ENCODE results near the gene FUCA2. TPM values are rescaled to one million over a fixed set of nuclear protein-coding genes. Genes with fewer than 3 reads are reported as not detected.

The FUCA2 gene
- total RNA-seq, 1 donor from 2014 or later, result 38.7 TPM

Other genes starting within 250 kb of the FUCA2 start
- gene ADAT2, start 61.0 kb downstream of the FUCA2 start, total RNA-seq, result 4.8 and 5.5 TPM in 2 replicates
- 21.6 and 26.2 TPM in 2 replicates for gene PEX3, start 60.9 kb downstream of the FUCA2 start, total RNA-seq
- gene PHACTR2, start 166.2 kb upstream of the FUCA2 start, total RNA-seq, result 137 and 209 TPM in 2 replicates

All from pulmonary artery endothelial cell (primary cell).